ENCODE data around the gene UBE2C. TPM values are rescaled to one million over a fixed set of nuclear protein-coding genes. Genes with fewer than 3 reads are reported as not detected.

The UBE2C gene
- total RNA-seq, 1 experiment from 2014 or later: 249 TPM

GRCh38 chr20:45840700-45841198 lies 28.3 kb downstream of the UBE2C start:
- H3K27ac ChIP-seq (ENCODE audit: low read depth, low read length, poor library complexity, severe bottlenecking): no peak overlapping the region
- BruUV-seq (replicated peaks): no TSS peak
- H3K36me3 ChIP-seq (ENCODE audit: insufficient read depth, low read length, poor library complexity, severe bottlenecking): peaks cover 20% of the 10 kb centered on the region
- H3K4me3 ChIP-seq (ENCODE audit: low read depth, low read length, poor library complexity, severe bottlenecking): no peak overlapping the region
- intact Hi-C loops (cut with micrococcal nuclease; ENCODE audit: unreplicated experiment): no loop called here
- H3K4me1 ChIP-seq (ENCODE audit: insufficient read depth, low read length, poor library complexity, severe bottlenecking): no peaks in the 10 kb centered on the region
- CTCF ChIA-PET: no interaction called here
- POLR2A ChIA-PET (ENCODE audit: low non-redundant PET): no interaction called here
- no peak for TF ChIP-seq CTCF (conservative IDR thresholded peaks at IDR 0.05; ENCODE audit: low read depth, low read length)
- H3K27me3 ChIP-seq (replicated peaks; ENCODE audit: insufficient read depth, low read depth, low read length, poor library complexity): no peaks in the 10 kb centered on the region
- no peak for DNase-seq (ENCODE audit: low spot score)
- no peaks in the 10 kb centered on the region for H3K9me3 ChIP-seq (ENCODE audit: low read depth, low read length, poor library complexity, severe bottlenecking)

- intact Hi-C loops (cut with micrococcal nuclease; ENCODE audit: unreplicated experiment): no loop called here
- Histone ChIP-seq H3K4me3 (ENCODE audit: low read depth, low read length, poor library complexity, severe bottlenecking) (no peak overlapping the region), H3K9me3 (ENCODE audit: low read depth, low read length, poor library complexity, severe bottlenecking) (no peaks in the 10 kb centered on the region), H3K4me1 (ENCODE audit: insufficient read depth, low read length, poor library complexity, severe bottlenecking) (no peaks in the 10 kb centered on the region), H3K27me3 (replicated peaks; ENCODE audit: insufficient read depth, low read depth, low read length, poor library complexity) (no peaks in the 10 kb centered on the region), H3K36me3 (ENCODE audit: insufficient read depth, low read length, poor library complexity, severe bottlenecking) (peaks cover 20% of the 10 kb centered on the region), H3K27ac (ENCODE audit: low read depth, low read length, poor library complexity, severe bottlenecking) (no peak overlapping the region)
- DNase-seq (ENCODE audit: low spot score): no peak
- BruUV-seq (replicated peaks): no TSS peak
- POLR2A ChIA-PET (ENCODE audit: low non-redundant PET): no interaction called here
- CTCF ChIA-PET: no interaction called here
- TF ChIP-seq EZH2 (IDR thresholded peaks at IDR 0.05; ENCODE audit: borderline replicate concordance, low read depth, low read length, poor library complexity, severe bottlenecking): no peak
- no peak for TF ChIP-seq CTCF (conservative IDR thresholded peaks at IDR 0.05; ENCODE audit: low read depth, low read length)
These were observed 29.1 kb downstream of the UBE2C start for GRCh38 chr20:45841407-45842129.

GRCh38 chr20:45842169-45842812 lies 29.8 kb downstream of the UBE2C start:
- ChIA-PET CTCF (no interaction called here), POLR2A (ENCODE audit: low non-redundant PET) (no interaction called here)
- peaks cover 20% of the 10 kb centered on the region for H3K36me3 ChIP-seq (ENCODE audit: insufficient read depth, low read length, poor library complexity, severe bottlenecking)
- H3K4me3 ChIP-seq (ENCODE audit: low read depth, low read length, poor library complexity, severe bottlenecking): no peak overlapping the region
- intact Hi-C loops (cut with micrococcal nuclease; ENCODE audit: unreplicated experiment): no loop called here
- H3K27ac ChIP-seq (ENCODE audit: low read depth, low read length, poor library complexity, severe bottlenecking): no peak overlapping the region
- BruUV-seq (replicated peaks): no TSS peak
- DNase-seq (ENCODE audit: low spot score): no peak
- no peaks in the 10 kb centered on the region for H3K9me3 ChIP-seq (ENCODE audit: low read depth, low read length, poor library complexity, severe bottlenecking)
- no peaks in the 10 kb centered on the region for H3K4me1 ChIP-seq (ENCODE audit: insufficient read depth, low read length, poor library complexity, severe bottlenecking)
- no peaks in the 10 kb centered on the region for H3K27me3 ChIP-seq (replicated peaks; ENCODE audit: insufficient read depth, low read depth, low read length, poor library complexity)
- TF ChIP-seq EZH2 (IDR thresholded peaks at IDR 0.05; ENCODE audit: borderline replicate concordance, low read depth, low read length, poor library complexity, severe bottlenecking): no peak
- TF ChIP-seq CTCF (conservative IDR thresholded peaks at IDR 0.05; ENCODE audit: low read depth, low read length): no peak

Data from A673 (cell line).